NCI-H446 treated with DMSO at 0.1 percent for 48 hours (cell line): Measurements from ENCODE around the gene PPFIBP2.

Experiments
- DNase-seq: peaks from one replicate; lab custom pipeline; 2025; lab: John Stamatoyannopoulos, UW

Gene PPFIBP2

GRCh38 chr11:7552666-7553065 is 38.9 kb downstream of the PPFIBP2 start:
- no peak for DNase-seq

GRCh38 chr11:7555052-7555699 is 41.4 kb downstream of the PPFIBP2 start:
- no peak for DNase-seq

- DNase-seq, result no peak
Observed at GRCh38 chr11:7558046-7558445, 44.2 kb downstream of the PPFIBP2 start.

- no peak for DNase-seq
Observed at GRCh38 chr11:7559398-7560283, 45.8 kb downstream of the PPFIBP2 start.

- DNase-seq, result no peak
Observed at GRCh38 chr11:7561562-7561961, 47.8 kb downstream of the PPFIBP2 start.

- DNase-seq, result no peak
Observed at GRCh38 chr11:7563281-7563680, 49.5 kb downstream of the PPFIBP2 start.

GRCh38 chr11:7564803-7565202 is 51.0 kb downstream of the PPFIBP2 start:
- no peak for DNase-seq

- no peak for DNase-seq
Observed at GRCh38 chr11:7567311-7567710, 53.5 kb downstream of the PPFIBP2 start.

GRCh38 chr11:7569044-7569443 is 55.2 kb downstream of the PPFIBP2 start:
- no peak for DNase-seq

- DNase-seq, result peak; percentile 80
Observed at GRCh38 chr11:7570241-7570640, 56.4 kb downstream of the PPFIBP2 start.

- peak; percentile 70 for DNase-seq
Observed at GRCh38 chr11:7570938-7571521, 57.2 kb downstream of the PPFIBP2 start.

- DNase-seq, result peak; percentile 44
Observed at GRCh38 chr11:7571640-7572000, 57.8 kb downstream of the PPFIBP2 start.

GRCh38 chr11:7572001-7572712 is 58.4 kb downstream of the PPFIBP2 start:
- DNase-seq, result no peak

GRCh38 chr11:7573193-7573557 is 59.4 kb downstream of the PPFIBP2 start:
- no peak for DNase-seq

GRCh38 chr11:7573558-7574296 is 59.9 kb downstream of the PPFIBP2 start:
- DNase-seq, result no peak

- DNase-seq, result no peak
Observed at GRCh38 chr11:7574491-7575130, 60.8 kb downstream of the PPFIBP2 start.

- no peak for DNase-seq
Observed at GRCh38 chr11:7575841-7576725, 62.3 kb downstream of the PPFIBP2 start.

GRCh38 chr11:7576726-7577290 is 63.0 kb downstream of the PPFIBP2 start:
- no peak for DNase-seq

GRCh38 chr11:7577291-7578190 is 63.7 kb downstream of the PPFIBP2 start:
- DNase-seq, result no peak
